ENCODE results near the gene CRHR2.
"Not testable (repeated sequence)": the region's sequence is repeated elsewhere in the genome, so short reads cannot be mapped to it uniquely, and the experiment has no call there.

The CRHR2 gene

DNA sequence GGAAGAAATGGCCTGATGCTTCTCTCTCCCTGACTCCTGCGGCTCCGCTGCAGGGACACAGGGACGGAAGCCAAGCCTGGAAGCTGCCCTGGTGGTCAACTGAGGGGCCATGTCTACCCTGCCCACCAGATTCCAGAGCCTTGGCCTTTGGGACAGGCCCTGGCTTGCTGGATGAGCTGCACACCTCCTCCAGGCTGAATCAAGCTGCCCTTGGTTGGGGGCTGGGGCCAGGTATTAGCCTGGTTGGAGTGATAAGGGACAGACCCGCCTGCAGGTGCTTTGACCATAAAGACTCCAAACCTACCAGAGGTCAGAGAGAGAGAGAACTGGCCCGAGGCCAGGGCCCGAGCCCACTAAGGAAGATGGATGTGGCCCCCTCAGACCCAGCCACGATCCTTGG lies 30.1 kb downstream of the CRHR2 start:
- no peak for DNase-seq

DNA sequence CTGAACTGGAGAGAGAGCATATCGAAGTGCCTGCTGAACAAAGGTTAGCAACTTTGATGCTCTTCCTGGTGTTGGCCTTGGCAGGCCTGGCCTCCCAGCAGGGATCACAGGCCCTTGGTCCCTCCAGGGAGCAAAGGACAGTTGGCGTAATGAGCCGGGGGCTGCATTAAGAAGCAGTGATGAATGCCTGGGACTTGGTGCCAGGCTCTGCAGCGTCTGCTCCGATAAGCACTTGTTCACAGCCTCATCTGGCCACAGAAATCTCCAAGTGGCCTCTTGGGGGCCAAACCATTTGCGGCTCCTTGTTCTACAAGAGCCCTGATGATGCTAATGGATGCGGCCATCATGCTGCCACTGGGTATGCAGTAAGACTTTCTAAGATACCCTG lies 31.8 kb downstream of the CRHR2 start:
- DNase-seq: no peak

DNA sequence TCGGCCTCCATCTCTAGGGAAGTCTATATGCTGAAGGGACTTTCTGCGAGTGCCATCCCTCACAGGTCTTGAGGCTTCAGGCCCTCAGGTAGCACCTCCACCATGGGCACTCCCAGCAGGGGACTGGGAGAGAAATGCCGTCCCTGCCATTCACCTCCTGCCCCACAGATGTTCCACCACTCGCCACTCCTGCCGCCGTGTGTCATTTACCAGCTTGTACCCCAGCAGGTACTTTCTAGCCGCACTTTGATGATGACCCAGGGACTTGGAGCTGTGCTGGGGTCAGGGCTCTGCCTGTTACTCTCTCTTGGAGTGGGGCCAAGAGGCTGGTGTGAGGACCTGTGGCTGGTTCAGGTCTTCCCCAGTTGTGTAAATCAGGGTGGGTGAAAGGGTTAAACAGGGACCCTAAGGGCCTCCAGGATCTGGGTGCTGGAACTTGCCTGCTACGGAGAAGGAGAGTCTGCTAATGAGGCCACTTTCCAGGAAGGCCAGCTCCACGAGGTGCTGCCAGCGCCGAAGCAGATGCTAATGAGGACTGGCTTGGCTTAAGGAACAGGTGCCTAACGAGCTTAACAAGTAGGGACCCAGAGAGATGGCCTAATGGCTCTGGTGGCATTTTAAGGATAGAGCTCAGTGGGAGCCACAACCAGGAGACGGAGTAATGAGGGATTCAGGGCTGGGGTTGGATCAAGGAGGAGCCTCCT lies 32.4 kb downstream of the CRHR2 start:
- no peak for DNase-seq

DNA sequence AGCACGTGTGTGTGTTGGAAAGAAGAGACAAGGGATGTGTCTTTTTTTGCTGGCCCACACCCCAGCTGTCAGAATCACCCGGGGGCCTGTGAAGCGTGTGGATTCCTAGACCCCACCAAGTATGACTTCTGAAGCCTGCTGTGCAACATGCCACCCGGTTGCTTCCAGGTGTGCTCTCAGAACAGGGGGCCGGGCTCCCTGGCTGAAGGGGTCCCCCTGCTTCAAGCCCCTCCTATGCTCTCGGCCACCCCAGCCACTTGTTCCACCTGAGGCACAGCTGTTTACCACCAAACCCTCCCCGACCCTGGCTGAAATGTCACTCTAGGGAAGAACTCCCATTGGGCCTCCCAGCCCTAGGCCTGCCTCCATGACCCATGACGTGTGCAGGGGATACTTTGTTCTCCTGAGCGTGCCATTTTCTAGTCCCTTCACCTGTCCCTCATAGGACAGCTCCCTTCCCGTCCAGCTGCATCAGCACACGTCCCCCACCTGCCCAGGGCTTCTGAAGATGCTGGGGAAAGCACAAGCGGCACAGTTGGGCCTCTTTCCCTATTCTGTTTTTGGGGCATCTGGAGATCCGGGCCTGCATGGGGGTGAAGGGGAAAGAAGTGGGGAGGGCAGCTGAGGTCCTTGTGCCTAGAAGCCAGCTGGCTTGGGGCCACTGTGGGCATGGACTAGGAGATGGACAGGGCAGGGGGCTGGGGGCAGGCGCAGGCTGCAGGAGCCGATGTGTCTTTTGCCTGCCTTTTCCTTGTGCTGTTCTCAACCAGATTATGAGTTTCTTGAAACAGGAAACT lies 33.3 kb downstream of the CRHR2 start:
- DNase-seq: no peak

DNA sequence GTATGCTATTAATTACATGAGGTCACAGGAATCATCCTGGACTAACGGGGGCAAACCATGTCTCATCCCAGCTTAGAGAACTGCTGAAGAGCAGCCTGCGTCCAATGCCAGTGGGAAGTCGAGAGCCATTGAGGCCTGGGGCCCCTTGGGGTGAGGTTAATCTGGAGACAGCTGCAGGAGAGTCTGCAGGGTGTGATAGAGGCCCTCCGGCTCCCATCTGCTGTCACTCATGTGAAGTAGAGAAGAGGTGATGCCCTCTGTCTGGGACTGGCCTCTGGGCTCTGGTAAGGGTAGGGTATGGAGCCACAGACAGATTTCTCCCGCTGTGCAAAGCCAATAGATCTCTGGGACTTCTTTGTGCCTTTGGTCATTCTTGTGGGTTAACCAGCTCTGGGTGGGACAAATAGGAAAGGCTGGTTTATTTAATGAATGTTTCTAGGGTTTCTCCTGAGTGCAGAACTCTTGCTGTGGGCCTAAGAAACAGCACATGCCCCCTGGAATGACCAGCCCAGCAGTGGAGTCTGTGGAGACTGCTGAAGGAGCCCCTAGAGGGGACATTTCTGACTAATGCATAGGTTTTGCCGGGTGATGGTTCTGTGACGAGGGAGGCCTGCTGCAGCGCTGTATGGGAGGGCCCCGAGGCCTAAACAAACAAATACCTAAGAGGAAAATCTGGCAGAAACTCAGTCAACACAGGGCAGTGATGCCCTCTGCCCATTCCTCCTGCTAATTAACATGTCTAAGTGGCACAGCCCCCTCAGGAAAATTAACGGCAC lies 34.5 kb downstream of the CRHR2 start:
- no peak for DNase-seq

DNA sequence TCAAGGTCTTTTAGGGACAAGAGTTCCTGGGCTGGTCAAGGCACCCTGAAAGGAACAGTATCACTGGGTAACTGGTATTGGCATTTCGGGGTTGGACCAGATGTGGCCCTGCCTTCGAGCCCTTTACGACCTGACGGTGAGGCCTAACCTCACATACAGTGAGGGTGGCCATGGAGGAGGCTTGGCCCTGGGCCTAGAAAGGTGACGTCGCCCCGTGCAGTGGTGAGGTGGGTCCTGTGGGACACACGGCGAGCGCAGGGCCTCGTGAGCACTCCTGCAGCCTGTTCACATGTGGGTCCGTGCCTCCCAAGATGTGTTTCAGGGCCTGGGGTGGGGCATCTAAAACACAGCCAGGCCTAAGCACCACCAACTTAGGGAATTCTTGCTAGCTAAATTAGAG lies 36.1 kb downstream of the CRHR2 start:
- no peak for DNase-seq

DNA sequence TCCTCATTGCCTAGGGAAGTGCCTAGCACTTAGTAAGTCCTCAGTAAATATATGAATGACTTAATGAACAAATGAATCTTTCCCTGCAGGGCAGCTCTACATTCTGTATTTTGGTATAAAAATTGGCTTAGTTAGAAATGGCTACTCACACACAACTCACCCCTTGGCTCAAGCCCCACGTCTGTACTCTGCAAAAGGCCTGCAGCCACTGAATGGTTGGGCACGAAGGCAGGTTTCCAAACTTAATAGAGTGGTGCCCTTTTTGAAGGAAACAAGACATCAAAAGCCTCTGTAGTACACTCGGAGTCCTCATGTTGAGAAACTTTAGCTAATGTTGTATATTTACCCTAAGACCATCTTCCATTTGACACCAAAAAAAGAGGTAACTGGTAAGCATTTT lies 36.6 kb downstream of the CRHR2 start:
- no peak for DNase-seq

DNA sequence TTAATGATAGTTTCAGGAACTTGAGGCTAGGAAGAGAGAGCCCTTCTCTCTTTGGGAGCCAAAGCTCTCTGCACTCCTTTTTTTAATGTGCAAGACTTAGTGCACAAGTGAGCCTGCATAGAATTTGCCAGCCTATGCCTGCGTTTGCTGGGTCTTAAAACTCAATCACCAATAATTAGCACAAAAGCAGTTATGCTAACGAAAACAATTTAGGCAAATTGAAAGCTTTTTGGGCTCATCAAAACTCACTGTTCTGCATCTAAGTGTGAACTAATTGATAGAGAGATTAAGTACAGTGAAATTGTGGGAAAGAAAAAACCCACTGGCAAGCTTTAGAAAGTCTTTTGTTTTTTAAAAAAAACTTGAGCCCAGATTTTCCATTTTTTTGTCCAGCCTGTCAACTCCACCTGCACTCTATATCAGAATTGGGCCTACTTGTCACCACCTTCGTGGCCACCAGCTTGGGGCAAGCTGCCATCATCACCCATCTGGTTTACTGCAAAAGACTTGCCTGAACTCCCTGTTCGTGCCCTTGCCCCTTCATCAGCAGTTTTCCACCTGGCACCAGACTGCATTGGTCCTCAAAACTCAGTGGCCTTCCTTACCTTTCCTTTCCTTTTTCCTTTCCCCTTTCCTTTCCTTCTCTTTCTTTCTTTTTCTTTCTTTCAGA lies 37.8 kb downstream of the CRHR2 start:
- no peak for DNase-seq

DNA sequence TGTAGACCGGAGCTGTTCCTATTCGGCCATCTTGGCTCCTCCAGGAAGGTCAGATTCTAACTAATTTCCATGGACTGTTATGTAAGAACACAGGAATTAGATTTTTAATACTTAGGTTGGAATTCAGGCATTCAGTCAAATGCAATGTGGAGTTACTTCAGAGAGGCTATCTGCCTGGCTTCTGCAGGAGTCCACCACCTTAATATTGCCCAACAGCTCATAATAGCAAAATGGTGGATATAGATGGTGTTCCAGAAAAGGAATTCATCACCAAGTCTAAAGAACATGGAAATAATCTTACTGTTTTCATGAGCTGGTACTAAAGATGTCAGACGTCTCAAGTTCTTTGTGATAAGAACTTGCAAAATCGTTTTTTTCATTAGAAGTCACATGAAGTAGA lies 39.5 kb downstream of the CRHR2 start:
- DNase-seq: no peak

DNA sequence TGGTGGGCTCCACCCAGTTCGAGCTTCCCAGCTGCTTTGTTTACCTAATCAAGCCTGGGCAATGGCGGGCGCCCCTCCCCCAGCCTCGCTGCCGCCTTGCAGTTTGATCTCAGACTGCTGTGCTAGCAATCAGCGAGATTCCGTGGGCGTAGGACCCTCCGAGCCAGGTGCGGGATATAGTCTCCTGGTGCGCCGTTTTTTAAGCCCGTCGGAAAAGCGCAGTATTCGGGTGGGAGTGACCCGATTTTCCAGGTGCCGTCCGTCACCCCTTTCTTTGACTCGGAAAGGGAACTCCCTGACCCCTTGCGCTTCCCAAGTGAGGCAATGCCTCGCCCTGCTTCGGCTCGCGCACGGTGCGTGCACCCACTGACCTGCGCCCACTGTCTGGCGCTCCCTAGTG lies 39.9 kb downstream of the CRHR2 start:
- DNase-seq: not testable (repeated sequence)

DNA sequence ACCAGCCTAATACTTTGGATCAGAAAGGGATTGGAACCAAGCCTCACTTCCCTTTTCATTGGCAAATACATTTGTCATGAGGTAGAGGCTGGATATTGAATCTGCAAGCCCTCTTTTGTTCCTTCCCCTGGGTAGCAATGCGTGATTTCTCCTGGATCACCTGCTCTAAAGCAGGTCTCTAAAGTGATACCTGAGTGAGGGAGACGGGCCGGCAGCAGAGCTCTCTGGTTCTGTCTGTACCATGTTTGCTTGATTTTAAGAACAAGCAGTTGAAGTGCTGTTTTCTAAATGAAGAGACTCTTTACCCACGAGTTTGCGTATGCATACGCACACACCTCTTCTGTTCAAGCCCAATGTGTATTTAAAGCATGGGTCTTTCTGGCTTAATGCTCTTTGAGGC lies 46.5 kb downstream of the CRHR2 start:
- DNase-seq: no peak

DNA sequence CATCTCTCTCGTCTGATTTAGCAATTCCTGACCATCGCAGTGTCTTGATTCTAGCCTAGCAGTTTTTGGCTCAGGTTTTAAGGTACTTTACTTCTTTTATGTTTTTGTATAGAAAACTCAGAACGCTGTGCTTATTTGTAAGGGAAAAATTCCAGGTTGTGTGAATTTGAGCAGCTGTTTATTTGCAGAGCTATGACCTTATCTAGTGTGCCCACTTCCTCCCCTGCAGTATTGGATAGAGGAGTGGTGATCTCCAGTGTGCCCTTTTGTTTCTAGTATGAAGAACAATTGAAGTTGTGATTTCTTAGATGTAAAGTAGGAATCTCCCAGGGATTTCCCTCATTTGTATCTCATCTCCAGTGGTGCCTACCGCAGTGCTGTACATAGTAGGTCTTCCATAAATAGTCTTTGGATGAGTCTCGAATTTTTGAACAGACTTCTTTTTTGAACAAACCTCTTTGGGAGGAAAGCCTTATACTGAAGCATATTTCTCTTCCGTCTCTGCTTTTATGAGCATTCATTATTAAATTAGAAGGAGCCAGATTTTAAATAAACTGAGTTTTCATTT lies 47.5 kb downstream of the CRHR2 start:
- no peak for DNase-seq

DNA sequence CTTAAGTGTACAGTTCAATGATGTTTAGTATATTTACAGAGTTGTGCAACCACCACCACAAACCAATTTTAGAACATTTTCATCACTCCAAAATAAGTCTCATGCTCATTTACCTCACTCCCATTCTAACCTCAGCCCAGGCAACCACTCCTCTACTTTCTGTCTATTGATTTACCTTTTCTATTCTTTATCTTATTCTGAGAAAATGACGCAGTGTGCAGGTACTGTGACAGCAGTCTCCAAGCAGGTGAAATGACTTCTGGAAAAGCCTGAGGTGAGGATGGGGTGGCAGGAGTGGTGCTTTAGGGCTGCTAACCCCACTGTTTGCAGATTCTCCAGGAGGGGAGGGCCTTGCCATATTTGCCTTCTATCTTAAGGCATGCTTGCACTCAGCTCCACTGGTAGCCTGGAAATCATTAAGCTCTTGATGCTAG lies 48.0 kb downstream of the CRHR2 start:
- DNase-seq: no peak

DNA sequence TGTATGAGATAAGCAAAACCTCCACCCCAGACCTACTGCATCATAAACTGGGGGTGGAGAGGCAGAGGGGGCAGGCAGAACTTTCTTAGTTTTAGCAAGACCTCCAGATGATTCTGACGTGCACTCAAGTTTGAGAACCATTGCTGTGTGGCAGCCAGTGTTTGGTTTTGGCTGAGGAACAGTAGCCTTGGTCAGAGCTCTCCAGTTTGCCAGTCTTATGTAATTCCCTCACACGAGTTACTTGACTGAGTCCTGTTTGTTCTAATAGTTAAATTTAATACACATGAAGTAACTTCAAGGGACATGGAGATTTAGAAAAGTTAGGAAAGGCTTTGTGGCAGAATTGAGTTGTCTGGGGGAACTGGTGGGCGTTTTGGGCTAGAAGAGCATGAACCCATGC lies 49.0 kb downstream of the CRHR2 start:
- DNase-seq: no peak

DNA sequence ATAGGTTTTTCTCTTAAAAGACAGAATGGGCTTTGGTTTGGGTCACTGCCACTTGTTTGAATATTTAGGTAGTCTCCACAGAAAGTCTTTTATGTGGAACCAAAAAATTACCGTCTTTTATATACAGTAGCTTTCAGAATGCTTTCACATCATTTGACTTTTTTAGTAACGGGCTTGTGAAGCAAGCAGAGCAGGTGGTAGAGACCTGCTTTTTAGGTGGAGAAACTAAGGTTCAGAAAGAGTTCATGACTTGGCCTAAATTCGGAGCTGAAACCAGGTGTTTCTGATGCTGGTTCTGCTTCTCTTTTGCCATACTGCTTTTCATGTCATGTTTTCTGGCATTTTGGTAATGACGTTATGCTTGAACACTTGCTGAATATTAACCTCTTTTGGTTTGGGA lies 51.3 kb downstream of the CRHR2 start:
- DNase-seq: no peak

DNA sequence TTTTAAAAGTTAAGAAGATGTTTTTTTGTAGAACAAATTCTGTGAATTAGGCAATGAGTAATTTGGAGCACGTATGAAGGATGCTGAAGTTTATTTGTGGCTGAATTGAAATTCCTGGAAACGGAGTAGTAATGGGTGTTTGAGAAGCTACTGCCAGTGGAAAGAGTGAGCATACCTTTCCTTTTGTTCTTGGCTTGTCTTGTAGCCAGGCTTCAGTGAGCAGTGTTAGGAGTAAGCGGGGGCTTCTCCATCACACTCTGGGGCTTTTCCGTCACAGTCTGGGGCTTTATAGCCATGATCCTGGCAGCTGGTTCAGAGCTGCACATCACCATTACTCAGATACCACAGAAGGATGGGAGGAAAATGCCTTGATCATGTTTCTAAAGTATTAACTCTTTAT lies 55.2 kb downstream of the CRHR2 start:
- no peak for DNase-seq

DNA sequence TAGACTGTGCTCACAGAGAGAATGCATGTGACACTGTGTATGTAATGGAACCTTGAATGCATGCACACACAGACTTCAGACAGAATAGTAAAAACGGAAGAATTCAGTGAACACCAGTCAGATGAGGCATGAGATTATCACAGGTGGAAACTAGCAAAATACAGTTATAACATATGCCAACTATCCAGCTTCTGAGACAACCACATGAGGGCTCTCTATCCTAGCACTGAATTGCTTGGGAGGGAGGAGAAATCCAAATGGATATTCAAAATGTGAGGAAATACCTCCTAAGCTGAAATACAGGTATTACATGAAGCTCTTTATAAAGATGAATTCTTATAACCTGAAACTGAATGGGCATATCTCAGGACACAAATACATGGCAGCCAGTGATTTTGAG lies 57.0 kb downstream of the CRHR2 start:
- DNase-seq: no peak

DNA sequence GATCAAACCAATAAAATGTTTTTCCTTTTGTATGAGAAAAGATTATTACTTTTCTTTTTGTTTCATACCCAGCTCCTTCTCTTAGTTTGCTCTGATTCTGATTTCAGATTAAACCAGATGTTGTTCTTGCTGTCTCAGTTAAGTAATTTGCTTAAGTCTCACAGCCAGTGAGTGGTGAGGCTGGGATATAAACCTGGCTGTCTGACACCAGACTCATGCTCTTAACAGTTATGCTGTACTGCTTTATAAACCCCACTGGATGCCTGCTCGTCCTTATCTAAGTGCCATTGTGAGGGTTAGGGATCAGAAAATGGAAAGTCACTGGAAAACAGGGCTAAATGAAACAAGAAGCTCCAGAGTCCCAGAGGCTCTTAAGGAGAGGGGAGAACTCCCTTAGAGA lies 63.3 kb downstream of the CRHR2 start:
- DNase-seq: no peak

DNA sequence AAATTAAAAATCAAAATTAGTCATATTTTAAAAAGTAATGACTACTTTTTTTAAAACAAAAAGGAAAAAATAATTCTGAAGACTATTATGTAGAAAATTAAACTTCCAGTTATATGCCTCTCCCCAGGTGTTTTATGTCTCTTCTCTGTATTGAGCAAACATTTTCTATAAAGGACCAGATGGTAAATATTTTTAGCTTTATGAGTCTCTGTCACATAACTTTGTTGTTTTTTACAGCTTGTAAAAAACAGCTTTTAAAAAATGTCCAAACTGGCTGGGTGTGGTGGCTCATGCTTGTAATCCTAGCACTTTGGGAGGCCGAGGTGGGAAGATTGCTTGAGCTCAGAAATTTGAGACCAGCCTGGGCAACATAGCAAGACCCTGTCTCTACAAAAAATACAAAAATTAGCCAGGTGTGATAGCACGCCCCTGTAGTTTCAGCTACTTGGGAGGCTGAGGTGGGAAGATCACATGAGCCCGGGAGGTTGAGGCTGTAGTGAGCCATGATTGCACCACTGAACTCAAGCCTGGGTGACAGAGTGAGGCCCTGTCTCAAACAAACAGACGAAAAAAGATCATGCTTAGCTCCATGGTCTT lies 64.1 kb downstream of the CRHR2 start:
- DNase-seq: no peak

DNA sequence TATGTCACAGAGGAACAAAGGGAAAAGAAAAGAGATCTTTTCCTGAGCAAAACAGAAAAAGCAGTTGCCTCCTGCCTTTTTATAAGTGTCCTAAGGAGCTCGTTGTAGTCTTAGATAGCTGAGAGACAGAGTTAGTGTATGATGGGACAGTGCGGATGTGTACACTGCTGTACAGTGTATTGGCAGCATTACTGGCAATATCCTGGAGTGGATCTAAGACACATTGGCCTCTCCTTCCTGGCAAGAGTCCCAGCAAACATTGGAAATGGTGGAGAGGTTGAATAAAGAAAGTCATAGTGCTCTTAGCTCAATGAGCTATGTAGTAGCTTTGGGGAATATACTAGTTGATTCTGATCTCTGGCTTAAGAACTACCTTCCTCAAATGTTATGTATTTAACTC lies 64.9 kb downstream of the CRHR2 start:
- DNase-seq: no peak

DNA sequence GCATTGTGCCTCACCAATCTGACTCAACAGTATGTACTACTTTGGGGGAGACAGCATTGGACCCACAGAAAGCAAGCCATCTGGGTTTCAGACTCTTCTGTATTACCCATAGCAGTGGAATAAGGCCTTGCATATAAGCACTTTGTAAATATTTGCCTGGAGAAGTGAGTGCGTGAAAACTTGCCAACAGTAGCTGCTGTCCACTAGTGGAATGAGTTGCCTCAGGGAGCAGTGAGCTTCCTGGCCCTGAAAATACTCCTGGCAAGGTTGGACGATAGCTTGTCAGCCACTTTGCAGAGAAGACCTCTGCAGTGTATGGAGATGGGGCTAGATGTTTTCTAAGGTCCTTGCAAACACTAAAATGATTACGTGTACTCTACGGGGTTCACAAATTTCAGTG lies 65.9 kb downstream of the CRHR2 start:
- no peak for DNase-seq

Data from effector CD4-positive, alpha-beta T cell (primary cell).